ENCODE data around the gene PPM1H.

GRCh38 chr12:62651138-62651537 is 283.8 kb downstream of the PPM1H start:
- TF ChIP-seq CTCF (IDR thresholded peaks at IDR 0.05) (no peak), POLR2A (IDR thresholded peaks at IDR 0.05) (no peak)

Measured in heart left ventricle (tissue), 13 donors.